ENCODE measurements around the gene EYS. TPM values are rescaled to one million over a fixed set of nuclear protein-coding genes. Genes with fewer than 3 reads are reported as not detected.

Gene EYS
- total and polyA plus RNA-seq, 2 donors from 2014 or later: not detected

DNA sequence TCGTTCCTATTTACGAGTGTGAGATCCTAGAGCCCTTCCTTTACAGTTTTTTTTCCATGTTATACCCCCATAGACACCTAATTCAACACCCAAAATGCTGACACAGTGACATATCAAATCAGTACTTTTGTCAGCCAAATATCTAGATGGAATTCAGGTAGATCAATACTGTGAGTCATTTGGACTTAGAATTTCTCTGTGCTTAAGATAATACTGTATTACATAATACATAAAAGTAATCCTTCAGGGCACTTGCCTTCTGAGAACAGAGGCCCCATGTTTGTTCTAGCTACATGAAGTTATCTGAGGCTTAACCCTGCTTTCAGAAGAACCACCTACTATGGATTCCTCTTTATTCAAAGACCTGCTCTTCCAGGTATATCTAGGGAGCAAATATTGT lies 1448.3 kb downstream of the EYS start:
- no peaks in the 10 kb centered on the region for H3K36me3 ChIP-seq (ENCODE audit: control insufficient read depth in 2 of 3, insufficient read depth in 3 of 3, low read length in 3 of 3)
- H3K27me3 ChIP-seq (ENCODE audit: control insufficient read depth, insufficient read depth, low read length): no peaks in the 10 kb centered on the region
- H3K27ac ChIP-seq (ENCODE audit: low read depth in 2 of 2, low read length in 2 of 2): no peak overlapping the region
- FAIRE-seq: no peak
- no peaks in the 10 kb centered on the region for H3K9me3 ChIP-seq (ENCODE audit: control insufficient read depth in 2 of 3, insufficient read depth in 1 of 3, low read length in 3 of 3)
- no peak overlapping the region for H3K9ac ChIP-seq (ENCODE audit: low read length in 3 of 3)
- H3K4me1 ChIP-seq (ENCODE audit: control insufficient read depth in 2 of 3, insufficient read depth in 2 of 3, low read depth in 1 of 3, low read length in 3 of 3): no peaks in the 10 kb centered on the region
- intact Hi-C loops (cut with DNase I): no loop called here
- no peak for DNase-seq
- H3K4me3 ChIP-seq (ENCODE audit: low read length in 3 of 3): no peak overlapping the region
- TF ChIP-seq CTCF (IDR thresholded peaks at IDR 0.05; ENCODE audit: borderline replicate concordance, extremely low read depth, insufficient read depth): no peak

- no peak overlapping the region for H3K9ac ChIP-seq (ENCODE audit: low read length in 3 of 3)
- DNase-seq: no peak
- H3K4me1 ChIP-seq (ENCODE audit: control insufficient read depth in 2 of 3, insufficient read depth in 2 of 3, low read depth in 1 of 3, low read length in 3 of 3): no peaks in the 10 kb centered on the region
- TF ChIP-seq CTCF (IDR thresholded peaks at IDR 0.05; ENCODE audit: borderline replicate concordance, extremely low read depth, insufficient read depth): no peak
- intact Hi-C loops (cut with DNase I): no loop called here
- no peak for FAIRE-seq
- no peaks in the 10 kb centered on the region for H3K9me3 ChIP-seq (ENCODE audit: control insufficient read depth in 2 of 3, insufficient read depth in 1 of 3, low read length in 3 of 3)
- no peaks in the 10 kb centered on the region for H3K36me3 ChIP-seq (ENCODE audit: control insufficient read depth in 2 of 3, insufficient read depth in 3 of 3, low read length in 3 of 3)
- no peak overlapping the region for H3K4me3 ChIP-seq (ENCODE audit: low read length in 3 of 3)
- H3K27me3 ChIP-seq (ENCODE audit: control insufficient read depth, insufficient read depth, low read length): no peaks in the 10 kb centered on the region
- H3K27ac ChIP-seq (ENCODE audit: low read depth in 2 of 2, low read length in 2 of 2): no peak overlapping the region
Observed at GRCh38 chr6:64258302-64258701, 1448.7 kb downstream of the EYS start.

DNA sequence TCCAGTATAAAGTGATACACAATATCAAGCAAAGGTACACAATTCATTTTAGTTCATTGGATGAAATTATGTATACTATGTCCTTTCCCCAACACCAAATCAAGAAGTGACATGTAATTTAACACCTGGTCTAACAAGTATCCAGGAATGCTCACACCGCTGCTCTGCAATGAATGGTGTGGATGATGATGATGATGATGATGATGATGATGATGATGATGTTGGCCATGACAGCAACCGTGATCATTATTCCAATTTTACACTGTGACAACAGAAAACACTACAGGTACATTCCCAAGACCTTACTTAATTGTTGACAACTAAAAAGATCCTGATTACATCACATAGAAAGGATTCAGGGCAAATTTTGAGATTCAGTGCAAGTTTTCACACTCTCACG lies 1449.4 kb downstream of the EYS start:
- FAIRE-seq (no peak), DNase-seq (no peak)
- Histone ChIP-seq H3K27me3 (ENCODE audit: control insufficient read depth, insufficient read depth, low read length) (no peaks in the 10 kb centered on the region), H3K4me3 (ENCODE audit: low read length in 3 of 3) (no peak overlapping the region), H3K4me1 (ENCODE audit: control insufficient read depth in 2 of 3, insufficient read depth in 2 of 3, low read depth in 1 of 3, low read length in 3 of 3) (no peaks in the 10 kb centered on the region), H3K9me3 (ENCODE audit: control insufficient read depth in 2 of 3, insufficient read depth in 1 of 3, low read length in 3 of 3) (no peaks in the 10 kb centered on the region), H3K27ac (ENCODE audit: low read depth in 2 of 2, low read length in 2 of 2) (no peak overlapping the region), H3K9ac (ENCODE audit: low read length in 3 of 3) (no peak overlapping the region), H3K36me3 (ENCODE audit: control insufficient read depth in 2 of 3, insufficient read depth in 3 of 3, low read length in 3 of 3) (no peaks in the 10 kb centered on the region)
- TF ChIP-seq CTCF (IDR thresholded peaks at IDR 0.05; ENCODE audit: borderline replicate concordance, extremely low read depth, insufficient read depth): no peak
- intact Hi-C loops (cut with DNase I): no loop called here

- Histone ChIP-seq H3K27ac (ENCODE audit: low read depth in 2 of 2, low read length in 2 of 2) (no peak overlapping the region), H3K9ac (ENCODE audit: low read length in 3 of 3) (no peak overlapping the region), H3K4me3 (ENCODE audit: low read length in 3 of 3) (no peak overlapping the region), H3K4me1 (ENCODE audit: control insufficient read depth in 2 of 3, insufficient read depth in 2 of 3, low read depth in 1 of 3, low read length in 3 of 3) (no peaks in the 10 kb centered on the region), H3K9me3 (ENCODE audit: control insufficient read depth in 2 of 3, insufficient read depth in 1 of 3, low read length in 3 of 3) (no peaks in the 10 kb centered on the region), H3K36me3 (ENCODE audit: control insufficient read depth in 2 of 3, insufficient read depth in 3 of 3, low read length in 3 of 3) (no peaks in the 10 kb centered on the region), H3K27me3 (ENCODE audit: control insufficient read depth, insufficient read depth, low read length) (no peaks in the 10 kb centered on the region)
- intact Hi-C loops (cut with DNase I): no loop called here
- no peak for FAIRE-seq
- no peak for DNase-seq
- TF ChIP-seq CTCF (IDR thresholded peaks at IDR 0.05; ENCODE audit: borderline replicate concordance, extremely low read depth, insufficient read depth): no peak
Observed at GRCh38 chr6:64256483-64256882, 1450.5 kb downstream of the EYS start.

All from kidney (tissue), 14 donors.